Neutrophil (primary cell): Measurements from ENCODE around the gene ATRN.

Source experiments
- H3K27ac ChIP-seq: fragments of 200-600 bp; sonication (generic); 2 replicates; pipeline ENCODE4 v1.5.1; 2016; ENCODE audit warnings: mild to moderate bottlenecking, moderate library complexity
- H3K27me3 ChIP-seq: fragments of 200-600 bp; sonication (generic); 2 replicates; pipeline ENCODE4 v1.6.0; 2016; ENCODE audit warnings: mild to moderate bottlenecking
- H3K36me3 ChIP-seq: fragments of 200-600 bp; sonication (generic); 2 replicates; pipeline ENCODE4 v1.5.1; 2017
- H3K4me1 ChIP-seq, 2 experiments: fragments of 200-600 bp in 1 of 2; sonication (generic) in 1 of 2; 1 replicate in 1 of 2; 2 replicates in 1 of 2; pipeline versions ENCODE4 v1.5.1 to v1.6.1; 2013 to 2016; ENCODE audit warnings: low read depth in 1 of 2, low read length in 1 of 2, mild to moderate bottlenecking in 1 of 2, moderate library complexity in 1 of 2; ENCODE audit not compliant: control insufficient read depth in 1 of 2, insufficient read depth in 1 of 2
- H3K4me3 ChIP-seq, 2 experiments: fragments of 200-600 bp in 1 of 2; sonication (generic) in 1 of 2; 1 replicate in 1 of 2; 2 replicates in 1 of 2; pipeline ENCODE4 v1.5.1; 2013 to 2016; ENCODE audit warnings: low read depth in 1 of 2, low read length in 1 of 2, mild to moderate bottlenecking in 1 of 2, moderate library complexity in 1 of 2
- H3K9me3 ChIP-seq: fragments of 200-600 bp; sonication (generic); 2 replicates; pipeline ENCODE4 v1.5.1; 2016
- CTCF ChIP-seq: fragments of 200-600 bp; sonication (generic); IDR thresholded peaks from 2 replicates; pipeline ENCODE4 v1.5.1; 2016; ENCODE audit warnings: antibody characterized with exemption

ATRN gene

GRCh38 chr20:3678198-3678597, 207.4 kb downstream of the ATRN start:
- no peak overlapping the region for H3K27ac ChIP-seq
- H3K4me3 ChIP-seq = no peak overlapping the region
- H3K4me1 ChIP-seq = peaks cover 0 to 8% of the 10 kb centered on the region in 2 experiments
- H3K9me3 ChIP-seq = no peaks in the 10 kb centered on the region
- peaks cover 96% of the 10 kb centered on the region for H3K27me3 ChIP-seq
- no peak for TF ChIP-seq CTCF
- H3K36me3 ChIP-seq = no peaks in the 10 kb centered on the region

- Histone ChIP-seq H3K27me3 (peaks cover 96% of the 10 kb centered on the region), H3K36me3 (no peaks in the 10 kb centered on the region), H3K9me3 (no peaks in the 10 kb centered on the region)
These were observed 208.3 kb downstream of the ATRN start for GRCh38 chr20:3678856-3679720.

GRCh38 chr20:3679749-3680700, 209.2 kb downstream of the ATRN start:
- Histone ChIP-seq H3K36me3 (no peaks in the 10 kb centered on the region), H3K4me3 (no peak overlapping the region), H3K9me3 (no peaks in the 10 kb centered on the region), H3K27me3 (peaks cover 96% of the 10 kb centered on the region), H3K4me1 (peaks cover 0 to 8% of the 10 kb centered on the region in 2 experiments), H3K27ac (no peak overlapping the region)
- TF ChIP-seq CTCF = no peak

More at GRCh38 chr20:3678856-3679720, 208.3 kb downstream of the ATRN start:
- no peak for TF ChIP-seq CTCF
- Histone ChIP-seq H3K27ac (no peak overlapping the region), H3K4me1 (peaks cover 0 to 8% of the 10 kb centered on the region in 2 experiments), H3K4me3 (no peak overlapping the region)

- Histone ChIP-seq H3K4me3 (no peak overlapping the region), H3K27ac (no peak overlapping the region), H3K4me1 (peaks cover 0 to 8% of the 10 kb centered on the region in 2 experiments), H3K27me3 (peaks cover 96% of the 10 kb centered on the region), H3K36me3 (no peaks in the 10 kb centered on the region), H3K9me3 (no peaks in the 10 kb centered on the region)
- no peak for TF ChIP-seq CTCF
These were observed 210.0 kb downstream of the ATRN start for GRCh38 chr20:3680701-3681351.

GRCh38 chr20:3681352-3681930, 210.6 kb downstream of the ATRN start:
- no peaks in the 10 kb centered on the region for H3K9me3 ChIP-seq
- H3K4me1 ChIP-seq = peaks cover 0 to 8% of the 10 kb centered on the region in 2 experiments
- no peak overlapping the region for H3K27ac ChIP-seq
- H3K36me3 ChIP-seq = no peaks in the 10 kb centered on the region
- no peak for TF ChIP-seq CTCF
- H3K4me3 ChIP-seq = no peak overlapping the region
- H3K27me3 ChIP-seq = peaks cover 96% of the 10 kb centered on the region
